ENCODE data around the gene CDH4. TPM values are rescaled to one million over a fixed set of nuclear protein-coding genes. Genes with fewer than 3 reads are reported as not detected.

Gene CDH4
- total and polyA plus RNA-seq, 9 of the 15 experiments (the other 6 are each of a cell fraction or from before 2014, with no cell fraction given) = 0.04 TPM; not detected in 8

- TF ChIP-seq, protein P1, sequence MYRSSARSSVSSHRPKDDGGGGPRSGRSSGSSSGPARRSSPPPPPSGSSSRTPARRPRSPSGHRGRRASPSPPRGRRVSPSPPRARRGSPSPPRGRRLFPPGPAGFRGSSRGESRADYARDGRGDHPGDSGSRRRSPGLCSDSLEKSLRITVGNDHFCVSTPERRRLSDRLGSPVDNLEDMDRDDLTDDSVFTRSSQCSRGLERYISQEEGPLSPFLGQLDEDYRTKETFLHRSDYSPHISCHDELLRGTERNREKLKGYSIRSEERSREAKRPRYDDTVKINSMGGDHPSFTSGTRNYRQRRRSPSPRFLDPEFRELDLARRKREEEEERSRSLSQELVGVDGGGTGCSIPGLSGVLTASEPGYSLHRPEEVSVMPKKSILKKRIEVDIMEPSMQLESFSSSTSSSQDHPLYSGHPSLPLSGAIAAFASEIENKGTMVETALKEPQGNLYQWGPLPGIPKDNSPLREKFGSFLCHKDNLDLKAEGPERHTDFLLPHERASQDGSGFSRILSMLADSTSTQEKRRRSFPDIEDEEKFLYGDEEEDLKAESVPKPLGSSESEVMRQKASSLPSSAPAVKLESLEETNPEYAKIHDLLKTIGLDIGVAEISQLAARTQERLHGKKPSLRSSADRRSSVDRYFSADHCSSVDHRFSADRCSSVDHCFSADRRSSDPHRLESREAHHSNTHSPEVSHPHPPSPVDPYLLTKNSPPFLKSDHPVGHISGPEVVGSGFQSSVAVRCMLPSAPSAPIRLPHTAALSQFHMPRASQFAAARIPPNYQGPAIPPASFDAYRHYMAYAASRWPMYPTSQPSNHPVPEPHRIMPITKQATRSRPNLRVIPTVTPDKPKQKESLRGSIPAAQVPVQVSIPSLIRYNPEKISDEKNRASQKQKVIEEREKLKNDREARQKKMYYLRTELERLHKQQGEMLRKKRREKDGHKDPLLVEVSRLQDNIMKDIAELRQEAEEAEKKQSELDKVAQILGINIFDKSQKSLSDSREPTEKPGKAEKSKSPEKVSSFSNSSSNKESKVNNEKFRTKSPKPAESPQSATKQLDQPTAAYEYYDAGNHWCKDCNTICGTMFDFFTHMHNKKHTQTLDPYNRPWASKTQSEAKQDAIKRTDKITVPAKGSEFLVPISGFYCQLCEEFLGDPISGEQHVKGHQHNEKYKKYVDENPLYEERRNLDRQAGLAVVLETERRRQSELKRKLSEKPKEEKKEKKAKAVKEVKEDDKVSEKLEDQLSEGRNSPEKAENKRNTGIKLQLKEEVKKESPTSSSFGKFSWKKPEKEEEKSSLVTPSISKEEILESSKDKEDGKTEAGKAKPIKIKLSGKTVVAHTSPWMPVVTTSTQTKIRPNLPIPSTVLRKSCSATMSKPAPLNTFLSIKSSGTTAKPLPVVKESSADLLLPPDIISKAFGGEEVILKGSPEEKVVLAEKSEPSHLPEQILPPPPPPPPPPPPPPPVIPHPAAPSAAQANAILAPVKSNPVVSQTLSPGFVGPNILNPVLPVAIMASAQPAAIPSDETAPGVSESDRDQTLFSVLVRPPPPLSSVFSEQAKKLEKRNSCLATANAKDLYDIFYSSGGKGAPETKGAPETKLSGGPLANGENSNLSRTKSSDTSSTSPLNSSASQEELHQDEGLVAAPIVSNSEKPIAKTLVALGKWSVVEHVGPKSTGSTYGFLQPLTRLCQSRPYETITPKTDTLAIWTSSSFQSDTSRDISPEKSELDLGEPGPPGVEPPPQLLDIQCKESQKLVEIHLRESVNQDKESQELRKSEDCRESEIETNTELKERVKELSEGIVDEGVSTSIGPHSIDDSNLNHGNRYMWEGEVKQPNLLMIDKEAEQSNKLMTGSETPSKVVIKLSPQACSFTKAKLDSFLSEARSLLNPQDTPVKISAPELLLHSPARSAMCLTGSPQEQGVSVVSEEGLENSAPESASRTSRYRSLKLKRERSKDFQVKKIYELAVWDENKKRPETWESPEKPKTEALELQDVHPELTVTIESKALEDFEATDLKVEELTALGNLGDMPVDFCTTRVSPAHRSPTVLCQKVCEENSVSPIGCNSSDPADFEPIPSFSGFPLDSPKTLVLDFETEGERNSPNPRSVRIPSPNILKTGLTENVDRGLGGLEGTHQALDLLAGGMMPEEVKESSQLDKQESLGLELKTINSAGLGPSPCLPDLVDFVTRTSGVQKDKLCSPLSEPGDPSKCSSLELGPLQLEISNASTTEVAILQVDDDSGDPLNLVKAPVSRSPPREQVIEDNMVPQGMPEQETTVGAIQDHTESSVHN (IDR thresholded peaks at IDR 0.05; ENCODE audit: borderline replicate concordance in 1 of 2, low read depth in 1 of 2) = no peak
- TF ChIP-seq E2F8 (IDR thresholded peaks at IDR 0.05; ENCODE audit: low read depth, partially characterized antibody) = no peak
Measured at GRCh38 chr20:61848851-61849250, 596.8 kb downstream of the CDH4 start (continued).
